IMR-90 (cell line): ENCODE data around the gene FGFBP2. TPM values are rescaled to one million over a fixed set of nuclear protein-coding genes. Genes with fewer than 3 reads are reported as not detected.
A peak's percentile ranks its signal among the peaks of the same experiment; 100 is the strongest.

Experiments used
- ATAC-seq: fragments of 200-7000 bp; cut with Tn5 transposase; 2 replicates; pipeline ENCODE4 v1.9.1; 2020; ENCODE audit warnings: low read depth, mild to moderate bottlenecking, moderate library complexity
- BruUV-seq: library from RNA; stranded (reverse); fragments of 400-500 nt; replicated peaks from 2 replicates; lab custom pipeline; 2021; lab: Mats Ljungman, UMichigan
- CTCF ChIA-PET: fragments of 300-600 bp; formaldehyde crosslinking; extraction: SDS; loops from one replicate; lab custom pipeline; 2021; ENCODE audit warnings: antibody characterized with exemption; lab: Yijun Ruan, JAX
- POLR2A ChIA-PET: fragments of 300-600 bp; sonication (Branson Sonifier 250); formaldehyde crosslinking; loops from one replicate; lab custom pipeline; 2022; ENCODE audit warnings: antibody characterized with exemption; ENCODE audit not compliant: unreplicated experiment; lab: Charles Lee
- DNase-seq: peaks from one replicate; pipeline ENCODE4 v3.0.0; 2013
- H2AFZ ChIP-seq: replicated peaks from 2 replicates; pipeline ENCODE3; 2013; ENCODE audit warnings: low read length, mild to moderate bottlenecking; ENCODE audit not compliant: poor library complexity
- H2AK5ac ChIP-seq: 2 replicates; pipeline ENCODE4 v1.6.1; 2013; ENCODE audit warnings: low read depth, low read length, inconsistent platforms
- H2AK9ac ChIP-seq: replicated peaks from 2 replicates; pipeline ENCODE3; 2013; ENCODE audit warnings: mild to moderate bottlenecking, low read depth, low read length, moderate library complexity; ENCODE audit not compliant: poor library complexity
- H2BK120ac ChIP-seq: 2 replicates; pipeline ENCODE4 v1.6.1; 2013; ENCODE audit warnings: low read depth, low read length, inconsistent platforms
- H2BK15ac ChIP-seq: 3 replicates; pipeline ENCODE4 v1.6.1; 2013; ENCODE audit warnings: low read depth, low read length, inconsistent platforms
- H2BK20ac ChIP-seq: 2 replicates; pipeline ENCODE4 v1.6.1; 2013; ENCODE audit warnings: low read depth, mild to moderate bottlenecking, inconsistent platforms, low read length, moderate library complexity
- H2BK5ac ChIP-seq: 2 replicates; pipeline ENCODE4 v1.6.1; 2013; ENCODE audit warnings: mild to moderate bottlenecking, low read depth, low read length, inconsistent platforms; ENCODE audit not compliant: poor library complexity, severe bottlenecking
- H3K14ac ChIP-seq: replicated peaks from 2 replicates; pipeline ENCODE4 v1.6.1; 2013; ENCODE audit warnings: low read depth, low read length, inconsistent platforms
- H3K18ac ChIP-seq: 2 replicates; pipeline ENCODE4 v1.6.1; 2013; ENCODE audit warnings: low read depth, low read length, control low read depth
- H3K23ac ChIP-seq: 2 replicates; pipeline ENCODE4 v1.6.1; 2013; ENCODE audit warnings: low read depth, low read length, inconsistent platforms
- H3K27ac ChIP-seq: 2 replicates; pipeline ENCODE4 v1.5.1; 2013; ENCODE audit warnings: mild to moderate bottlenecking, control low read depth, low read length; ENCODE audit not compliant: insufficient read depth
- H3K27me3 ChIP-seq: 2 replicates; pipeline ENCODE4 v1.6.1; 2013; ENCODE audit warnings: low read length; ENCODE audit not compliant: control insufficient read depth, insufficient read depth
- H3K36me3 ChIP-seq: 2 replicates; pipeline ENCODE4 v1.6.1; 2013; ENCODE audit warnings: low read length, mixed read lengths; ENCODE audit not compliant: control insufficient read depth, insufficient read depth
- H3K4ac ChIP-seq: 2 replicates; pipeline ENCODE4 v1.6.1; 2013; ENCODE audit warnings: low read depth, low read length, inconsistent platforms
- H3K4me1 ChIP-seq: 2 replicates; pipeline ENCODE4 v1.6.1; 2013; ENCODE audit warnings: low read length, mixed read lengths; ENCODE audit not compliant: control insufficient read depth, insufficient read depth
- H3K4me2 ChIP-seq: 2 replicates; pipeline ENCODE4 v1.6.1; 2013; ENCODE audit warnings: low read depth, mild to moderate bottlenecking, control low read depth, low read length, moderate library complexity
- H3K4me3 ChIP-seq: 2 replicates; pipeline ENCODE4 v1.5.1; 2013; ENCODE audit warnings: low read depth, mild to moderate bottlenecking, control low read depth, low read length, moderate library complexity; ENCODE audit not compliant: insufficient read depth
- H3K56ac ChIP-seq: 2 replicates; pipeline ENCODE4 v1.6.1; 2013; ENCODE audit warnings: low read length, inconsistent platforms; ENCODE audit not compliant: insufficient read depth; ENCODE audit errors: extremely low read depth
- H3K79me1 ChIP-seq, 2 experiments: 2 replicates each; pipeline ENCODE4 v1.6.1; 2013; ENCODE audit warnings: low read length in 2 of 2, inconsistent platforms in 1 of 2, low read depth in 1 of 2
- H3K9ac ChIP-seq: 2 replicates; pipeline ENCODE4 v1.6.1; 2013; ENCODE audit warnings: low read depth, low read length, control low read depth
- H3K9me1 ChIP-seq: 2 replicates; pipeline ENCODE4 v1.6.1; 2013; ENCODE audit warnings: low read length, inconsistent platforms; ENCODE audit not compliant: insufficient read depth
- H3K9me3 ChIP-seq: 2 replicates; pipeline ENCODE4 v1.6.1; 2013; ENCODE audit warnings: low read length; ENCODE audit not compliant: control insufficient read depth, insufficient read depth
- H4K20me1 ChIP-seq: 2 replicates; pipeline ENCODE4 v1.6.1; 2013; ENCODE audit warnings: low read length, inconsistent platforms; ENCODE audit not compliant: insufficient read depth
- H4K5ac ChIP-seq: 2 replicates; pipeline ENCODE4 v1.6.1; 2013; ENCODE audit warnings: mild to moderate bottlenecking, low read depth, low read length, control low read depth
- H4K8ac ChIP-seq, 2 experiments: 2 replicates each; pipeline ENCODE4 v1.6.1; 2013; ENCODE audit warnings: low read depth in 2 of 2, low read length in 2 of 2, control low read depth in 1 of 2, inconsistent platforms in 1 of 2
- H4K91ac ChIP-seq: 2 replicates; pipeline ENCODE4 v1.6.1; 2013; ENCODE audit warnings: low read depth, low read length, inconsistent platforms; ENCODE audit not compliant: insufficient read depth
- CHD1 ChIP-seq: IDR thresholded peaks from 2 replicates; pipeline ENCODE4 v1.6.1; 2012; ENCODE audit warnings: low read depth, low read length, improper control_type of control experiment
- FOS ChIP-seq: fragments of 150-350 bp; IDR thresholded peaks from 2 replicates; pipeline ENCODE4 v1.6.1; 2016; ENCODE audit warnings: low read depth, low read length
- MAFK ChIP-seq: IDR thresholded peaks from 2 replicates; pipeline ENCODE4 v1.6.1; 2012; ENCODE audit warnings: low read depth, low read length, improper control_type of control experiment
- NFE2L2 ChIP-seq: fragments of 150-350 bp; IDR thresholded peaks from 2 replicates; pipeline ENCODE4 v1.6.1; 2016; ENCODE audit warnings: low read depth, mild to moderate bottlenecking, low read length
- RAD21 ChIP-seq: IDR thresholded peaks from 2 replicates; pipeline ENCODE4 v1.6.1; 2012; ENCODE audit warnings: low read length, improper control_type of control experiment
- RFX5 ChIP-seq: IDR thresholded peaks from 2 replicates; pipeline ENCODE4 v1.8.0; 2012; ENCODE audit warnings: low read depth, mild to moderate bottlenecking, low read length, moderate library complexity
- WGBS, 2 experiments: methylation state at CpG; one replicate each; pipeline versions ENCODE4 v1.1.5 to v1.1.7; 2013; ENCODE audit warnings: missing lambda C conversion rate in 2 of 2; ENCODE audit not compliant: insufficient read length in 1 of 2; ENCODE audit errors: extremely low coverage in 2 of 2; 5-methylcytosine and 5-hydroxymethylcytosine counted together
- dilution Hi-C: fragments of 300-500 bp; cut with HindIII; formaldehyde crosslinking; loops from one replicate; pipeline ENCODE4 v1.14.3; 2018; ENCODE audit warnings: low sequenced_read_pairs; ENCODE audit not compliant: unreplicated experiment
- in situ Hi-C: fragments of 300-500 bp; cut with MboI; formaldehyde crosslinking; loops from 3 replicates; pipeline ENCODE4 v1.14.3; 2019; ENCODE audit warnings: low sequenced_read_pairs, inconsistent platforms, mixed read lengths
- intact Hi-C: fragments of 100-400 bp; cut with micrococcal nuclease; formaldehyde crosslinking; loops from 2 replicates; pipeline ENCODE4 v1.10.0; 2022
- polyA plus RNA-seq, 3 experiments: library from polyadenylated mRNA; depleted of rRNA; stranded (reverse); fragments of >200 nt; gene quantifications; 2 replicates each; pipeline ENCODE4 v1.2.3, GENCODE V29; 2012; ENCODE audit warnings: low replicate concordance in 1 of 3
- total RNA-seq: library from RNA; depleted of rRNA; stranded (reverse); fragments of >200 nt; gene quantifications from 2 replicates; pipeline ENCODE4 v1.2.3, GENCODE V29; 2012

FGFBP2 gene
- total and polyA plus RNA-seq, 2 of the 4 experiments (the other 2 are of a cell fraction): not detected

DNA sequence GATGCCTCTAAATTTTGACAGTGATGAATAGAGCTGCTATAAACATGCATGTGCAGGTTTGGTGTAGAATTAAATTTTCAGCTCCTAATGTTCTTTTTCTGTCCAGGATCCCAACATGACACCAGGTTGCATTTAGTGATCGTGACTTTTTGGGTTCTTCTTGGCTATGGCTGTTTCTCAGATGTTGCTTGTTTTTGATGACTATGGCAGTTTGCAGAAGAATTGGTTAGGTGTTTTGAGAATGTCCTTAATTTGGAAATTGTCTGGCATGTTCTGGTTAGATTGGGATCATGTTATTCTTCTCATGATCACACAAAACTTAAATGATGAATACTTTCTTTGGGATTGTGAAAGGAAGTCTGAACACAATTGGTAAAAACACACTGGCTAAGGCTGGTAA lies 20.7 kb downstream of the FGFBP2 start:
- POLR2A ChIA-PET: no interaction called here

More for the DNA sequence above, 20.7 kb downstream of the FGFBP2 start:
- no peak for ATAC-seq
- Histone ChIP-seq H2AK5ac (no peak overlapping the region), H3K18ac (no peak overlapping the region), H2BK120ac (no peak overlapping the region), H2AFZ (no peak overlapping the region), H3K4me2 (no peak overlapping the region), H3K79me1 (no peaks in the 10 kb centered on the region), H2BK20ac (no peak overlapping the region), H3K9me1 (no peaks in the 10 kb centered on the region; the same call in 1 of the 2 replicates), H3K23ac (no peak overlapping the region), H3K27ac (no peak overlapping the region), H4K20me1 (no peaks in the 10 kb centered on the region), H3K36me3 (no peaks in the 10 kb centered on the region), H3K56ac (no peak overlapping the region), H4K91ac (no peak overlapping the region), H2AK9ac (no peak overlapping the region), H3K27me3 (peaks cover 23% of the 10 kb centered on the region), H3K4me3 (no peak overlapping the region), H2BK15ac (no peak overlapping the region), H3K4me1 (no peaks in the 10 kb centered on the region), H3K9me3 (no peaks in the 10 kb centered on the region), H3K4ac (no peak overlapping the region), H3K9ac (no peak overlapping the region), H4K5ac (no peak overlapping the region), H3K14ac (no peak overlapping the region), H4K8ac (no peak overlapping the region), H2BK5ac (no peak overlapping the region)
- no peak for TF ChIP-seq RAD21
- no peak for TF ChIP-seq RFX5
- no peak for TF ChIP-seq NFE2L2
- TF ChIP-seq MAFK: peak; percentile 75
- no peak for TF ChIP-seq CHD1
- no peak for TF ChIP-seq FOS
- CTCF ChIA-PET: interaction anchor here (0.6 kb wide), 1 partner anchor 472 kb away, joined by 3 read pairs; the partner anchor contains the start of gene CC2D2A
- DNase-seq: no peak
- in situ Hi-C loops (loop anchor here (10.0 kb wide), 1 partner anchor 467 kb away; no protein-coding TSS in a partner anchor), intact Hi-C loops (no loop called here), dilution Hi-C loops (no loop called here)
- no TSS peak for BruUV-seq
- WGBS, 2 experiments: no CpG with 5 or more reads among the region's 1 CpG
